ENCODE results near the gene DCAF5.
A peak's percentile ranks its signal among the peaks of the same experiment; 100 is the strongest.
"Not testable (repeated sequence)": the region's sequence is repeated elsewhere in the genome, so short reads cannot be mapped to it uniquely, and the experiment has no call there.

Gene DCAF5, protein sequence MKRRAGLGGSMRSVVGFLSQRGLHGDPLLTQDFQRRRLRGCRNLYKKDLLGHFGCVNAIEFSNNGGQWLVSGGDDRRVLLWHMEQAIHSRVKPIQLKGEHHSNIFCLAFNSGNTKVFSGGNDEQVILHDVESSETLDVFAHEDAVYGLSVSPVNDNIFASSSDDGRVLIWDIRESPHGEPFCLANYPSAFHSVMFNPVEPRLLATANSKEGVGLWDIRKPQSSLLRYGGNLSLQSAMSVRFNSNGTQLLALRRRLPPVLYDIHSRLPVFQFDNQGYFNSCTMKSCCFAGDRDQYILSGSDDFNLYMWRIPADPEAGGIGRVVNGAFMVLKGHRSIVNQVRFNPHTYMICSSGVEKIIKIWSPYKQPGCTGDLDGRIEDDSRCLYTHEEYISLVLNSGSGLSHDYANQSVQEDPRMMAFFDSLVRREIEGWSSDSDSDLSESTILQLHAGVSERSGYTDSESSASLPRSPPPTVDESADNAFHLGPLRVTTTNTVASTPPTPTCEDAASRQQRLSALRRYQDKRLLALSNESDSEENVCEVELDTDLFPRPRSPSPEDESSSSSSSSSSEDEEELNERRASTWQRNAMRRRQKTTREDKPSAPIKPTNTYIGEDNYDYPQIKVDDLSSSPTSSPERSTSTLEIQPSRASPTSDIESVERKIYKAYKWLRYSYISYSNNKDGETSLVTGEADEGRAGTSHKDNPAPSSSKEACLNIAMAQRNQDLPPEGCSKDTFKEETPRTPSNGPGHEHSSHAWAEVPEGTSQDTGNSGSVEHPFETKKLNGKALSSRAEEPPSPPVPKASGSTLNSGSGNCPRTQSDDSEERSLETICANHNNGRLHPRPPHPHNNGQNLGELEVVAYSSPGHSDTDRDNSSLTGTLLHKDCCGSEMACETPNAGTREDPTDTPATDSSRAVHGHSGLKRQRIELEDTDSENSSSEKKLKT

GRCh38 chr14:69152902-69153151 lies at the start of gene DCAF5:
Gene DCAF5, minus strand, starts transcription at chr14:69153119. Its CDS starts 141 bp downstream, at chr14:69152978.
- DNase-seq (ENCODE audit: low spot score), result no peak

DNA sequence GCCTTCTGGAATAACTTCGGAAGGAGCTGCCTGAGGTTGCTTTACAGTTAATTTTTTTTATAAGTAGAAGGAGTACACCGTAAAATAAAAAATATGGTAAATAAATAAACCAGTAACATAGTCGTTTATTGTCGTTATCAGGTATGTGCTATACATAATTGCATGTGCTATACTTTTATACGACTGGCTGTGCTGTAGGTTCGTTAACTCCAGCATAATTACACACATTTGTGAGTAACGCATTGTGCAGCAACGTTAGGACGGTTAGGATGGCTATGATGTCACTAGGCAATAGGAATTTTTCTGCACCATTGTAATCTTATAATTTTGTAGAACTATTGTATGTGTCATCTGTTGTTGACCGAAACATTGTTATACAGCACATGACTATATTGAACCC lies 46.9 kb upstream of the DCAF5 start:
- no peak for DNase-seq (ENCODE audit: low spot score)

DNA sequence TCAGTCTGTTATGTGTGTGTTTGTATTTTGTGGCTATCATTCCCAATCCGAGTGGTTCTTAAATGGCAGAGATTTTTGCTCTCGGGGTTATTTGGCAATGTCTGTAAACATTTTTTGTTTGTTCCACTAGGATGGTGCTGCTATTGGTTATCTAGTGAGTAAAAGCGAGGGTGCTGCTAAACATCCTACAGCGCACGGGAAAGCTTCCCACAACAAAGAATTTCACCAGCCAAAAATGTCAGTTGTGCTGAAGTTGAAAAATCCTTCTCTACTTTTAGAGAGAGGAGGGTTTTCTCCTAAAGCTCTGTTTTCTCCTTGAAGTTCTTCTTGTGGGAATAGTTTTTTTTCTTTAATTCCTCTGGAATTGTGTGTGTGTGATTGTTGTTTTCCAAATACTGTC lies 40.8 kb upstream of the DCAF5 start:
- no peak for DNase-seq (ENCODE audit: low spot score)

DNA sequence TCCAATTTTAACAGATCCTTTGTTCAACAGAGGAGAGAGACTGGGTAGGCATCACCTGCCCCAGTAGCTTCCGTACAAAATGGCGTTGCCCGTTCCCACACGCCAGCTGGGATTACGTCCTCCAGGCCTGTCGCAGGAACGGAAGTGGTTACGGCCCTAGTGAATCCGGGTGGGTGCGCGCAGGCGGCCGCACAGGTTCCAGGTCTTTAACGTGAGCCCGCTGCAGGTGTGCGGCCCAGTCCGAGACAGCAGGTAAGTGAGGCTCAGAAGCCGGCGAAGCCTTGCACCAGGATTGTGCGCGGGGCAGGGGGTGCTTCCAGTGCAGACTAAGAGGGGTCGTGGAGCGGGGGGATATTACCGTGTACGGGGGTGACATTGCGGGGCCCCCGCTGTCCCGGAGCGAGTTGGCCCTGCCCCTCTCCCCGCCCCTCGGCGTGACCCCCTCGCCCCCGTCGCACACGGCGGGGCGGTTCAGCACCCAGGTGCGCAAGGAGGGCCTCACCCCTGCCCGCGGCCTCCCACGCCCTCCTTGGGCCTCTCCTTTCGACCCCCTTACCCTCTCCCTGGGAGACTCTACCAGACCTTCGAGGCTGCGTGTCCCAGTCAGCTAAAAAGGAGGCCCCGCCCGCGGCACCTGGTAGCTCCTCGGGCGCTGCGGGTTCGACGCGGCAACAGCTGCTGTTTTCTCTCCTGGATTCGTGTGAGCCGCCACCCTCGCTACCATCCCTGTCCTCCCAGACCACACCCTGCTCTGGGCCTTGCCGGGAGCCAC lies 38.6 kb upstream of the DCAF5 start, which contains the start of gene EXD2:
EXD2 (plus strand) TSS at position 159 of the 772 bp plus-strand sequence. CDS start 17,973 bp downstream, outside the sequence.
- peak; percentile 86 for DNase-seq (ENCODE audit: low spot score)

GRCh38 chr14:69190191-69190590 lies 37.3 kb upstream of the DCAF5 start:
- no peak for DNase-seq (ENCODE audit: low spot score)

GRCh38 chr14:69183735-69184134 lies 30.8 kb upstream of the DCAF5 start:
- no peak for DNase-seq (ENCODE audit: low spot score)

DNA sequence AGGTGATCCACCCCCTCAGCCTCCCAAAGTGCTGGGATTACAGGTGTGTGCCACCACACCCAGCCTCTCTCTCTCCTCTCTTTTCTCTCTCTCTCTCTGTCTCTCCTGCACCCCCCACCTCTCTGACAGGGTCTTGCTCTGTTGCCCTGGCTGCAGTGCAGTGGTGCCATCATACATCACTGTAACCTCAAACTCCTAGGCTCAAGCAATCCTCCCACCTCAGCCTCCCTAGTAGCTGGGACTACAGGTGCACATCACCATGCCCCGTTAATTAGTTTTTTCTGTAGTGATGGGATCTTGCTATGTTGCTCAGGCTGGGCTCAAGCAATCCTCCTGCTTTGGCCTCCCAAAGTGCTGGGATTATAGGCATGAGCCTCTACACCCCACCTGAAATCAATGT lies 29.7 kb upstream of the DCAF5 start:
- DNase-seq (ENCODE audit: low spot score), result not testable (repeated sequence)

GRCh38 chr14:69181491-69181890 lies 28.6 kb upstream of the DCAF5 start:
- DNase-seq (ENCODE audit: low spot score), result no peak

GRCh38 chr14:69175130-69175529 lies 22.2 kb upstream of the DCAF5 start:
- no peak for DNase-seq (ENCODE audit: low spot score)

DNA sequence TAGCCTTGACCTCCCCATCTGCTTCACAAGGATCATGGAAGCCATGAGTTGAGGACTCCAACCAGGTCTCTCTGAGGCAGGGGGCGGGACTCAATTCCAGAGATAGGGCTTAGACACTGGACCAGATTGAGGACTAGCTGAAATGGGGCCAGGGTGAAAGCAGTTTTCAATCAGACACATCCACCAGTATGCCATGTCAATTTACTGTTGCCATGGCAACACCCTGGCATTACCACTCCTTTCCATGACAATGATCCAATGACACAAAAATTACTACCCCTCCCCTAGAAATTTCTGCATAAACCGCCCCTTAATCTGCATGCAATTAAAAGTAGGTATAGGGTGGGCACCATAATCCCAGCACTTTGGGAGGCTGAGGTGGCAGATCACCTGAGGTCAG lies 18.6 kb upstream of the DCAF5 start:
- DNase-seq (ENCODE audit: low spot score), result no peak

DNA sequence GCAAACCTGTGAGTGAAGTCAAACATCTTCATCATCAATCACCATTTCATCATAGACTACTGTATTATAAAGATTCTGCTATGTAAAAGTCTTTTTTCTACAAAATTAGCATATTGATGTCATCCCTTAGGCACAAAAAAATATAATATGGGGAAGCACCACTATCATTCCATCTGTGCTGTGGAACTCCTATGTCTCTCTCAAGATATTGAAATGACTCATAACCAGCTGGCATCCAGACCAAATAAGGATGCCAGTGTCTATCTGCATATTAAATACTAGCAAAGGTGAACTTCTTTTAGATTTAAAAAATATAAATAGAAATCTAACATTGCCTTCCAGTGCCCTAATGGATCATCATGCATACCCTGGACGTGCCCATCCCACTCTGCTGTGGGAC lies 17.9 kb upstream of the DCAF5 start:
- DNase-seq (ENCODE audit: low spot score), result no peak

DNA sequence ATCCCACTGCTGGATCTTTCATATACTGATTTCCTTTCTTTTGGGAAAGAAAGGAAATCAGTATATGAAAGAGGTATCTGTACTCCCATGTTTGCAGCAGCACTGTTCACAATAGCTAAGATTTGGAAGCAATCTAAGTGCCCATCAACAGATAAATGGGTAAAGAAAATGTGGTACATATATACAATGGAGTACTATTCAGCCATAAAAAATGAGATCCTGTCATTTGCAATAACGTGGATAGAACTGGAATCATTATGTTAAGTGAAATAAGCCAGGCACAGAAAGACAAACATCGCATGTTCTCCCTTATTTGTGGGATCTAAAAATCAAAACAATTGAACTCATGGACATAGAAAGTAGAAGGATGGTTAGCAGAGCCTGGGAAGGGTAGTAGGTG lies 12.9 kb upstream of the DCAF5 start:
- not testable (repeated sequence) for DNase-seq (ENCODE audit: low spot score)

DNA sequence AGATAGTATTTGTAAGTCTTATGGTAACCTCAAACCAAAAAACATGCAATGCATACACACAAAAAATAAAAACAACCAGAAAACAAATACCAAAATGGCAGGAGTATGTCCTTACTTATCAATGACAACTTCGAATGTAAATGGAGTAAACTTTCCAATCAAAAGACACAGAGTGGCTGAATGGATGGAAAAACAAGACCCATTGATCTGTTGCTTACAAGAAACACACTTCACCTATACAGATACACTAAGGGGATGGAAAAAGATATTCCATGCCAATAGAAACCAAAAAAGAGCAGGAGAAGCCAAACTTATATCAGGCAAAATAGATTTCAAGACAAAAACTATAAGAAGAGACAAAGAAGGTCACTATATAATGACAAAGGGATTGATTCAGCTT lies 8.7 kb upstream of the DCAF5 start:
- no peak for DNase-seq (ENCODE audit: low spot score)

DNA sequence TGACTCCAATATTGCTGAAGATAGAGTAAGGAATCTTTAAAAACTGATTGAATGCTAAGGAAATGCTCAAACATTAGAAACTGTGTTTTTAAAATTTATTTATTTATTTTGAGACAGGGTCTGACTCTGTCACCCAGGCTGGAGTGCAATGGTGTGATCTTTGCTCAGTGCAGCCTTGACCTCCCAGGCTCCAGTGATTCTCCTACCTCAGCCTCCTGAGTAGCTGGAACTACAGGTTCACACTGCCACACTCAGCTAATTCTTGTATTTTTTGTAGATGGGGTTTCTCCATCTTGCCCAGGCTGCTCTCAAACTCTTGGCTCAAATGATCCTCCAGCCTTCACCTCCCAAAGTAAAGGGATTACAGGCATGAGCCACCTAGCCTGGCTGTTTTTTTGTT lies 3.3 kb upstream of the DCAF5 start:
- no peak for DNase-seq (ENCODE audit: low spot score)

DNA sequence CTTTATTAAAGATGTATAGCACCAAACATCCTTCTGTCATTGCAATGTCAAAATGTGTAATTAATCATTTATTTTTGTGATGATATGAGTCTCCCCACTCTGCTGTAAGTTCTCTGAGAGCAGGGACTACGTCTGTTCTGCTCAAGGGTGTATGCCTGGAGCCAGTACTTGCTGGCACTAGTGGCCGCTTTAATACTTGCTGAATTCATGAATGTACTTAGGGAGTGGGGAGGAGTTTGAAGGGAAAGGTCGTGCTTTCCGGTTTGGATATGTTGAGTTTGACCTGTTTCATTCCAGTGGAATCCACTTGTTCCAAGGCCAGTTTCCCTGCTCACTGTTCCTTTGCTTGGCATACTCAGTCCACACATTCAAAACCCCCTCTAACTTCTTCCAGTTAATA lies 1.9 kb upstream of the DCAF5 start:
- DNase-seq (ENCODE audit: low spot score), result no peak

- DNase-seq (ENCODE audit: low spot score), result peak; percentile 33
These were observed 953 bp upstream of the DCAF5 start for GRCh38 chr14:69153873-69154270.

DNA sequence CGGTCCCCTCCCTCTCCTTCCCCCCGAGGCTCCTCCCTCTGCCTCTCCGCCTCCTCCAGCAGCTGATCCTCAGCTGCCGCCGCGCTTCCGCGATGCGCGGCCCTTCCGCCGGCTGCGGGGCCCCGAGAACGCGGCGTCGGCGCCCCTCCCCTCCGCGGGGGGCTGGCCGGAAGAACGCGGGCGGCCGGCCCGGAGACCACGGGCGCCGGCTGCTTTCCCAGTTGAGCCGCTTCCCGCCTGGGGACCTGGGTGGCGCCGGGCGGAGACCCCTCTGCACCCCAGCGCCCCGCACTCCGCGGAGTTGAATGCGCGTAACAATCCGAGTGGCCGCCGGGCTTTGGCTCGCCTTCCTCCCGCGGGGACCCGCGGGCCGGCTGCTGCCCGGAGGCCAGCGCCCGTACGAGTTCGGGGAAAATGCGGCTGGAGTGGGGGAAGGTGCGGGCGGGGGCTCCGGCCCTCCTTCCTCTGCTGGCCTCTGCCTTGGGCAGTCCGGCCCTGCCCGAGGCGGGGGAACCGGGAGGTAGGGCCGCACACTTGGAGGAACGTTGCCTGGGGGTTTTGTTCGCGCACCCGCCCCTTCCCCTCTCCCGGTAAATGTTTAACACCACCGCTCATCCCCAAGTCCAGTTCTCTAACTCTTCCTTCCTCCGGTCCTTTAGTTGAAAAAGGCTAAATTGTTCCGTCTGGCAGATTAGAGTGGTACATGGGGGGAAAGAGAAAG lies 393 bp upstream of the DCAF5 start:
- DNase-seq (ENCODE audit: low spot score), result peak; percentile 87

DNA sequence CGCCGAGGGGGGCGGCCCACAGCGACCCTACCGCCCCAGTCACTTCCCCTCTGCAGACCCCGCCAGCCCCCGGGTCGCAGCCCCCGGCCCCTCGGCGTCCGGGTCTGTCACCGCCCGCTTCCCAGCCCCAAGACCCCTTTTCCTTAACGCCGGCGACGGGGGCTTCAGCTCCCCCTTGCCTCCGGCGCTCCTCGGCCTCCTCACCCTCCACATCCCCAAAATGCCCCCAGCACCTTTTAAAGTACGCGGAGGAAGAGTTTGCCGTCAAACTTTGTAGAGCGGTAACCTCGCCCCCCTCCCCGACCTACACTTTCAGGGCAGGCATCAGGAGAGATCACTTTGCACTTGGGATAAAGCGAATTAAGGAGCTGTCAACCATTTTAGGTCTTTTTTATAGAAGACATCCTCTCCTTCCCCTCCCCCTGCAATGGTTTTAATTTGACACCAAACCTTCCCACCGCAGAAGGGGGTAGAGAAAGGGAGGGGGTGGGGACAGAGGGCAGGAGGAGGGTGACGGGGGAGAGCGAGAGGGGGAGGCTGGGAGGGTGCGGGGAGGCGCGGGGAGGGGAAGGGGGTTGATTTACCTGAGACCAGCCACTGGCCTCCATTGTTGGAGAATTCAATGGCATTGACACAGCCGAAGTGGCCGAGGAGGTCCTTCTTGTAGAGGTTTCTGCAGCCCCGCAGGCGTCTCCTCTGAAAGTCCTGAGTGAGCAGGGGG lies 578 bp downstream of the DCAF5 start:
- DNase-seq (ENCODE audit: low spot score), result peak; percentile 15

- DNase-seq (ENCODE audit: low spot score), result peak; percentile 78
These were observed 1.3 kb downstream of the DCAF5 start for GRCh38 chr14:69151458-69152180.

Measured in globus pallidus (tissue), 1 donor.